HG02970 (cell line): Measurements from ENCODE around the gene ADGRG1.

Experiments used
- ATAC-seq: cut with Tn5 transposase; IDR thresholded peaks from one replicate; pipeline ENCODE4 v1.9.1; 2021; ENCODE audit warnings: mild to moderate bottlenecking, moderate library complexity, moderate number of reproducible peaks; ENCODE audit not compliant: unreplicated experiment, low FRiP score

The ADGRG1 gene

DNA sequence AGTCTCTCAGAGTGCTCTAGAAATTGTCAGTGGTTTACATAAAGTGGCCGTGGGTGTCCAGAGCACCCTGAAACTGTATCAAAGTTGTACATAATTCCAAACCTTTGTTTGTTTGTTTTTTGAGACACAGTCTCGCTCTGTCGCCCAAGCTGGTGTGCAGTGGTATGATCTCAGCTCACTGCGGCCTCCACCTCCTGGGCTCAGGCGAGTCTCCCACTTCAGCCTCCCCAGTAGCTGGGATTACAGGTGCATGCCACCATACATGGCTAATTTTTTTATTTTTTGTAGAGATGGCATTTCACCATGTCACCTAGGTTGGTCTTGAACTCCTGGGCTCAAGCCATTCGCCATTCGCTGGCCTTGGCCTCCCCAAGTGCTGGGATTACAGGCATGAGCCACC lies 24.3 kb upstream of the ADGRG1 start:
- ATAC-seq, result no peak

DNA sequence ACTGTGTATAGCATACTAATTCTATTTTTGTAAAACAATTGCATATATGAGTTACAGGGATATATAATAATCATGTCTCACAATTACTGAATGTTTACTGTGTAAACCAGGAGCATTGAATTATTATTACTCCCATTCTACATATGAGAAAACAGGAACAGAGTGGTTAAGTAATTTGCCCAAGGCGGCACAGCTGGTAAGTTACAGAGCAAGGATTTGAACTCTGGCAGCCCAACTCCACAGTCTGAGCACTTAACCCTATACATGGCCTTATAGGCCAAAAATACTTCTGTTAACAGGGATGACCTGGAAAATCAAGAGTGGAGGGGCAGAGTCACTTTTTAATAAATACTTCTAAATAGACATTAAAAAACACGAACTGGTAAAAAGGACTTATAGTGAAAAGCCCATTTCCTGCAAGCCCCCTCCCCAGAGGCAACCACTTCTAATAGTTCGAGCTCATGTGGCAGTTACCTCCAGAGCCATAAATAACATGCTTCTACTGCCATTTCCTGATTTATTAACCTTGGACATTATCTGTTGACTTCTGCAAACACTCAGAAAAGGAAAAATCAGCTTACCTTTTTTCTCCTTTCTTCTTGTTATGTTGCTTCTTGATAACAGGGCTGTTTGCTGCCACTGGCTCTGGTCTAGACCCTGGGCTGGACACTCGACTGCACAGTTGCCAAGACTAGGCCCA lies 22.1 kb upstream of the ADGRG1 start:
- no peak for ATAC-seq

DNA sequence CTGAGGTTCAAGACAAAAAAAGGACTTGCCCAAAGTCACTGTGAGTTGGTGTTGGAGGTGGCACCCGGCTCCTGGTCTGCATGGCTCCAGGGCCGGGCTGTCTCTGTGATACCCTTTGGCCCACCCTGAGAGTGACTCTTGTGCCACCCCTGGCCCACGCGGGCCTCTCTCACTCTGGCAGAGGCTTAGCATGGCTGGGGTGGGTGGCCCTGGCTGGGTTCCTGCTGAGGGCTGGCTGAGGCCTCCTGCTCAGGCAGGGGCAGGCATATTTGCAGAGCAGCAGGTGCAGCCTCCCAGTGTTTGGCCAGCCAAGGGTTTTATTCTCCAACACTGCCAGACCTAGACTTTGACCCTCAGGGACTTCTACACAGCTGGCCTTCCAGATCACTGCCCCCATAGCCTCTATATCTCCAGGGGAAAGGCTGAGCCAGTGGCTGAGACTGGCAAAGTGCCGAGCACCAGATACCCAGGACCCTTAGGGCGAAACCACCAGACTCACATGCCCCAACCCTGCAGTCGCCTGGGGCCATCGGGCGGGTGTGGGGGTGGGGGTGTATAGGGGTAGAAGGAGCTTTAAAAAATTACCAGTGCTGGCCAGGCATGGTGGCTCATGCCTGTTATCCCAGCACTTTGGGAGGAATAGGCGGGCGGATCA lies 21.5 kb upstream of the ADGRG1 start:
- no peak for ATAC-seq

DNA sequence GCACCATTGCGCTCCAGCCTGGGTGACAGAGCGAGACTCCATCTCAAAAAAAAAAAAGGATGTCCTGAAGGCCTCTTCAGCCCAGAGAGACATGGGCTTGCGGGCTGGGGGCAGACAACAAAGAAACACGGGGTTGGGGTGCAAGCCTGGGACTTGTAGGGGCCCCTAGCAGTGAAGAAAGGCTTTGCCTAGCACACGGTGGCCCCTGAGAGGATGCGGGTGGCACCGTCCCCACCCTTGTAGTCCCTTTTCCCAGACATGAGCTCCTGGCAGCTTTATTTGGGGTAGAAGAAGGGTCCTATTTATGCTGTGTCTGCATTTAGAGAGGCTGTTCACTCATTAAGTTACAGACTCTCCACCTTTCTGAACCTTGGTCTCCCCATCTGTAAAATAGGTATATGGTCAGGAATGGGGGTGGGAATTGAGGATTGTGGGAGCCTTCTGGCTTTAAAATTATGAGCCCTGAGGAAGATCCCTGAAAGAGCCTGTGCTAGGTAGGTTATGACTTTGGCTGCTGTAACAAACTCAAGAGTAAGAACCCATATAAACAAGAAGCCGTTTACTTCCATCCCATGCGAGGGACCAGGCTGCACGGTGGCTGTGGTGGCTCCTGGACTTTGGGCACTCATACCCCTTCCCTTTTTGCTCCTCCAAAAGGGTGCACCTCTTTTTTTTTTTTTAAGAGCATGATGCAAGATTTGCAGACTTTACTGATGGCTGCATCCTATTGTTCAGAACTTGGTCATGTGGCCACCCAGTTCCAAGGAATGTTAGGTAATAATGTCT lies 20.6 kb upstream of the ADGRG1 start:
- ATAC-seq, result no peak

DNA sequence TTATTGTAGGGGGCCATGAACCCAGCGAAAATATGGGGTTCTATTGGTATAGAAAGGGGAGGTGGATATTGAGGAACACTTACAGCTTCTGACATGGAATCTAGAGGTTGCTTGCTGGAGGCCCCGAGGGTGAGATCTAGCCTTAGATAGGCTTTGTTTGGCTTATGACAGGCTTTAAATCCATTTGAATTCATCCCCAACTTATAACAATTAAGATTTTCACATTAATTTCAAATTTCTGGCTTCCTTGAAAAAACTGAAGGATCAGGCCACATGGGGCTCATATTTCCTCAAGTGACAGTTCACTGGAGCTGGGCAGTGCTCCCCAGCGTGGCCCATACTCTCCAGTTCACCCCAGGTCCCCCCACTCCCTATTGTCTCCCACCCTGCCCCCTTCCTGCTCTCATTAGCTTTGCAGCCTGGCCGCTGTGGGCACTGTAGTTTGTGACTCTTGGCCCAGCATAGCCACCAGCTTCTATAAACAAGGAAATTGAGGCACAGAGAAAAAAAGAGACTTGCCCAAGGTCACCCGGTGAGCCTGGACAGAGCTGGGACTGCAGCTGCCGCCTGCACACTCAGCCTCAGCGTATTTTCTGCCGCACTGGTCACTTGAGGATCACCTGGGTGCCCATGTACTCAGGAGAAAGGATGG lies 19.8 kb upstream of the ADGRG1 start:
- ATAC-seq, result no peak

DNA sequence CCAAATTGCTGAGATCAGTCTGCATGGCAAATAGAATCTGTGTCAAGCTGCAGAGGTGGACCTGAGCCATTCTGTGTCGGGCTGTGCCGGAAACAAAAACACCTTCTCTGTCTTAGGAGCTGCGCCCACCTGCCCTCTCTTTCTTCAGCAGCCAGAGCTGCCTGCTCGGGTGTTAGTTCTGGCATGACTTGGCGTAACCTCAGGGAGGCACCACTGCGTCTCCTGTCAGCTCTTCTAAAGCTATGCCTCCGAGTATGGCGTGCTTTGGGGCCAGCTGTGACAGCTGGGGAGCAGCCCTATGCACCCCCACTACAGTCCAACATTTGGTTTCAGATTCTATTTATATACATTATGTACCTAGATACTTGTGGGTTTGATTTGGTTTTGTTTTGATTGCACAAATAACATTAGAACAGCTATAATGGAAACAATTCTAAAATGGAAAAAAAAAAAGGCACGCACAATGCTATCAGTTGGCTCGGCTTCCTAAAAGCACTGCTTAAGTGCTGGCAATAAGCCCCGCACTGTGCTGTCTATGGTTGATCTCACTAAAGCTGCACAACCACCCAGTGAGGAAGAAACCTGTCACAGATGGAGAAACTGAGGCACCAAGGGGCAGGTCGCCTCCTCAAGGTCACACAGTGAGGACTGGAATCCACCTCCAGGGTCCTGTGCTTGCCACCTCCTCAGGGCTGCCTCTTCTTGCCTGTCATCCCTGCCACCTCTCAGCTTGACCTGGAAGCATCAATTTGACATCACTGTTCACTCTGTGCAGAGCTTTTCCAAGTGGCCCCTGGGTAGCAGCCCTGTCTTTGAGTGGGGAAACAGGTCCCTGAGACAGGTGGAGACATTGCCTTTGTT lies 18.7 kb upstream of the ADGRG1 start:
- peak; percentile 78 for ATAC-seq

DNA sequence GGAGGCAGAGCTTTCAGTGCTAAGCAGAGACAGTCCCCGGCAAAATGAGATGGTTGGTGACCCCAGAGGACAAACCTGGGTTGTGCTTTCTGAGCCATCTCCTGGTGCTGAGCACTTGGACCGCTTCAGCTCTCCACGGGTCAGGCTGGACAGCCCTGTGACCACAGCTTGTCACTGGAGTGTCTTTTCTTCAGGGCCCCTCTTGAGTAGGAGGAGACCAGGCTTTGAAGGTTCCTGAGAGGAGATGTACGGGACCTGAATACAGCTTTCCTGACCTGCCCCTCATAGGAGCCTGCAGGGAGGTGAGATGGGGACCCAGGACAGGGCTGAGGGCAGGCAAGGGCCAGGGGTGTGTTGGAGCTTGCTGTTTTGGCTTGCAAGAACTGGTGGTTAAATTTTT lies 17.8 kb upstream of the ADGRG1 start:
- ATAC-seq, result no peak

DNA sequence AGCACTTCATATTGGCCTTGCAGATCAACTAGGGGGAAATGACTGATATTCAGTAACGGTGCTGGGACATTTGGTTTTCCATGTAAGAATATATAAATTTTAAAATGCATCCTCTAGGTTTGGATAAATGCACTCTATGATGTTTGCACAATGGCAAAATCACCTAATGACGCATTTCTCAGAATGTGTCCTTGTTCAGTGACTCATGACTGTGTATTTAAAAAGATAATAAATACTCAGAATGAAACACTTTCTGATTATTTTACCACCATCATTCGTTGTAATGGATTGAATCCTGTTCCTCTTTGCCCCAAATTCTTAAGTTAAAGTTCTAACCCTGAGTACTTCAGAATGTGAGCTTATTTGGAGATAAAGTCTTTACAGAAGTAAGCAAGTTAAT lies 17.2 kb upstream of the ADGRG1 start:
- ATAC-seq, result no peak

DNA sequence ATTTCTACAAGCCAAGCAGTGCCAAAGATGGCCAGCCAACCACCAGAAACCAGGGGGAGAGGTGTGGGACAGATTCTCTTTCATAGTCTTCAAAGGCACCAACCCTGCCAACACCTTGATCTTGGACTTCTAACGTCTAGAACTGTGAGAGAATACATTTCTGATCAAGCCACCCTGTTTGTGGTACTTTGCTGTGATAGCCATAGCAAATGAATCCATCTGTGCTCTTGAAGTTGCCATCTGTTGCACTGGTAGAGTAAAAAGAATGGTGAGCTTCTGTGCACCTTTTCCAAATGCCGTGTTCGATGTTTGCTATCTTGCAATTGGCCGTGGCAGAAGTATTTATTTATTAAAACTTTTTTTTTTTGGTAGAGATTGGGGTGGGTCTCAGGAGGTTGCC lies 16.7 kb upstream of the ADGRG1 start:
- ATAC-seq, result no peak

DNA sequence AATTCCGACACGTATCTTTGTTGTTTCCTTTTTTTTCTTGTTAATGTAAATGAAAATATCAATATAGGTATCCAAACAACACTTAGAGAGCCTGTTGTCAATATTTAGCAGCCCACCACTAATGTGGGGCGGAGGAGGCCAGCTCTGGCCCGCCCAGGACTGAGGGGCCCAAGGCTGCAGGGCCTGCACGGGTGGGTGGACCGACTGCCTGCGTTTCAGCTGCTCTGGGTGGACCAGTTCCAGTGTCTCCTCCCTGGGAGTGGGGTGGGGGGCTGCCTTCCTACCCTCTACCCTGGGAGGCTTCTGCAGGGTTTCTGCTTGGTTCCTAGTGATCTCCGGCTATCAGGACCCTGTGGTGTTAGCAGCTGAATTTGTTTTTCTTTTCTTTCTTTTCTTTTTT lies 15.9 kb upstream of the ADGRG1 start:
- no peak for ATAC-seq

DNA sequence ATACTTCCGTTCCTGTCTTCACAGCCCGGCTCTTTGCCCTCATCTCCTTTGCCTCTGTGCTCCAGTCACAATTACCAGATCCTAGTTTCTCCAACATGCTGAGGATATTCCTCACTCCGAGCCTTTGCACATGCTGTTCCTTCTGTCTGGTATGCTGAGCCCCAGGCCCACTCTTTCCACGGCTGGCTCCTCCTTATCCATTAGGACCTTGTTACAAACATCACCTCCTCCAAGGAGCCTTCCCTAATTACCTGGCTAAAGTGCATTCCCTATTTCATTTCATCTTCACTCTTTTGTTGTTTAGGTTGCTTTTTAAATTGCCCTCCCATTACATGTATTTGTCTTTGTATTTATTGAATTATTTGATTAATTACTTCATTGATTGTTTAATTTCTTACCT lies 14.9 kb upstream of the ADGRG1 start:
- no peak for ATAC-seq

DNA sequence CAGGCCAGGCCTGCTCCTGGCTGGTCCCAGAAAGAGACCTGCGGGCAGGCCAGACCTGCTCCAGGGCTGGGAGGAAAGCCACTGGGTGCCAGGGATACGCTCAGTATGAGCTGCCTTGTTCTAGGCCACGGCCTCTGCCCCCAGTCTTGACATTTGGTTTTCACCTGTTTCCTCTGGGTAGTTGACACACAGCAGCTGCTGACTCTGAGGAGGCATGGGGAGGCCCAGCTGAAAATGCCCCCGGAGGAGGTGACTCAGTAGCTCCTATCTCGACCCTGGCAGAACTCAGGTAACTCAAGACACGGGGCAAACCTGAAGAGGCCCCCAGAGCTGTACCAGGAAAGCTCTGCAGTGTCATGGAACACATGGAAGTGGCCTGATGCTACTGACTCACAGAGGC lies 13.9 kb upstream of the ADGRG1 start:
- ATAC-seq, result no peak

DNA sequence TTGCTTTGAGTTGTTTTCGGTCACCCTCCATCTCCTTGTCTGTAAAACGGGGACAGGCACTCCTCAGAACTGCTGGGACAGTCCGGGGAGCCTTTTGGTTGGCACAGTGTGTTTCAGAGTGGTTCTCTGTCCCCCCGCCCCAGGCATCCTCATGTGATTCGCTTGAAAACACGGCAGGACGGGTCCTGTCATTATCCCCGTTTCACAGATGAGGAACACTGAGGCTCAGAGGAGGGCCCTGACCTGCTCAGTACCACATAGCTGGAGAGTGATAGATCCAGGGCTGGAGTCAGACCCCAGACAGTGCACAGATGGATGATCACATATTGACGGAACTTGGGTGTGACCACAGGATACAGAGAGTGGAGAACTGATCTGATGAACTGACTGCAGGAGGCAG lies 13.5 kb upstream of the ADGRG1 start:
- ATAC-seq, result no peak

DNA sequence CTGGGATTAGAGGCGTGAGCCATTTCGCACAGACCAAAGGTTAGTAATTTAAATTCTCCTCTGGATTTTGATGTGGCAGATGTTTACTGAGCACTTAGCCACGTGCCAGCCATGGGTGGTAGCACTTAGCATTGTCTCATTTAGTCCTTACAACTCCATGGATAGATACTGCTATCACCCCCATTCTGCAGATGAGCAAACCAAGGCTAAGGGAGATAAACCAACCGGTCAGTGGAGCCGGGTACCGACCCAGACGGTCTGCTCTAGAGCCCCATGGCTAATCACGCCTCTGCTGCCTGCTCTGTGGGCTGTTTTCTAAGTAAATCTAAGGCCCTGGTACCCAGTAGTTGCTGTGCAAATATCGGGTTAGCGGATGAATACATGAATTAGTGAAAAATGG lies 12.6 kb upstream of the ADGRG1 start:
- no peak for ATAC-seq

DNA sequence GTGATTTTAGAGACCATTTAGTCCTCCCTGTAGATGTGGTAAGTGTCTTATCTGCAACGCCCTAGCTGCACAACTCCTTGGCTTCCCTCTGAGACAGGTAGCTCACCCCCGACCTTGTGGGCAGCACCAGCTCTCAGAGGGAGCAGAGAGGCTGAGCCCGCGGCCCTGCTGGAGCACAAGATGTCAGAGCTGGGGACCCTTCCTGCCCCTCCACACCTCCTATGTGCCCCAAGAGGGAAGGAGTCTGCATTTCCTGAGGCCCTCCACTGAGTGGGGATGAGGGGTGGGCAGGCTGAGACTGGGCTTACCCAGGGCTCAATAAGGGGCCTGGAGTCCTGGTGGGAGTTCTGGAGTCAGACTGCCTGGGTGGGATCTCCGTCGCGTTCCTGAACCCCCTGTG lies 12.2 kb upstream of the ADGRG1 start:
- no peak for ATAC-seq

DNA sequence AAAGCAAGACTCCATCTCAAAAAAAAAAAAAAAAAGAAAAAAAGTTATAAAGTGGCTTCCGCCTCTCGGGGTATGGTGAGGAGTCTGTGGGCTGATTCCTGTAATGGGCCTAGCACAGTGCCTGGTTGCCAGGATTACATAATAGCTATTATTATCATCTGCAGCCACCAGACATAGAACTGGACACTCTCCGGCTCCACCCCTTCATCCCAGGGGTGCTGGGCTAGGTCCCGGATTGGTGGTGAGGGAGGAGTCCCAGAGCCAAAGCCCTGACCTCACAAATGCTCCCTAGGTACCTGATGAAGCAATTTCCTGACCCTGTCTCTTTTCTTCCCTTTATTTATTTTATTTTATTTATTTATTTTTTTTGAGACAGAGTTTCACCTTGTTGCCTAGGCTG lies 11.6 kb upstream of the ADGRG1 start:
- ATAC-seq, result no peak

DNA sequence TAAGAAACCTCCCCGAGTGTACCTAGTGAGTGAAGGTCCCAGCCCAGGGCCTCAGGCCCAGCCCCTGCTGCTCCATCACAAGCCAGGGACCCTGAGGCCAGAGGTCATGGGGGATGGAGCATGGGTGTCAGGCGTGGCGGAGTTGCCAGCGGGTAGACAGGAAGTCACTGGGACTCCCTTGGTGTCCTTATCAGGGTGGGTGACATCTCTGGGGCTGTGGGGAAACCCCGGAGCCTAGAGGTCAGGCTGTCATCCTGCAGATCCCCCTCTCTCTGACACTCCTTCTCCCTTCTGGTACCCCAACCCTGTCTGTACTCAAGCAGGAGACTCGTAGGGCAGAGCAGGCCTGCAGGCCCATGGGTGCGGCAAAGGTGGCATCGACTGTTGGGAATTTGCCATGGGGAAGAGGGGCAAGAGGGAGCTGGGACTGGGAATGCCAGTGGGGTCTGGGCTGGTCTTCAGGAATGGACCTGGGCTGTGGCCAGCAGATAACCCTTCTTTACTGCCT lies 10.8 kb upstream of the ADGRG1 start:
- ATAC-seq, result no peak

DNA sequence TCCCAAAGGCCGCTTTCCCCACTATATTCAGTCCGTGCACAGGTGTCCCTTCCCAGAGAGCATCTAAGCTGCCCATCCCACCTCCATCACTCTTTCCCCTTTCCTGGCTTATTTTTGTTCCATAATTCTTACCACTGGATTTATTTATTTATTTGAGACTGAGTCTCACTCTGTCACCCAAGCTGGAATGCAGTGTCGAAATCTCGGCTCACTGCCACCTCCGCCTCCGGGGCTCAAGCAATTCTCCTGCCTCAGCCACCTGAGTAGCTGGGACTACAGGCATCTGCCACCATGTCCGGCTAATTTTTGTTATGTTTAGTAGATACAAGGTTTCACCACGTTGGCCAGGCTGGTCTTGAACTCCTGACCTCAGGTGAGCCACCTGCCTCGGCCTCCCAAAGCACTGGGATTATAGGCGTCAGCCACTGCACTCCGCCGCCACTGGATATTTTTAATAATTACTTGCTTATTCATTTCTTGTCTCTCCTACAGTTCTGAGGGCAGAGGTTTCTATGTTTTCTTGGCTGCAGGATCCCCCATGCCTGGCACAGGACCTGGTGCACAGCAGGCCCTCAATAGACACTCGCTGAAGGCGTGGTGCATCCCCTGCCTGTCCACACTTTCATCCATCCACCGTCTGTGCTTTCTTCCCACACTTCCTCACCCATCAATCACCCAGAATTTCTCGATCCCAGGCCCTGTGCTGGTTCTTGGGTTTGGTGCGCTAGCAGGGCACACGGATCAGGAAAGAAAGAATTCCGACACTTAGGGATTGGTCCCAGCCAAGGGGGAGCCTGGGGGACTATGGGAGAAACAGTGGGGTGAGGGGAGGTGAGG lies 9.9 kb upstream of the ADGRG1 start:
- no peak for ATAC-seq

DNA sequence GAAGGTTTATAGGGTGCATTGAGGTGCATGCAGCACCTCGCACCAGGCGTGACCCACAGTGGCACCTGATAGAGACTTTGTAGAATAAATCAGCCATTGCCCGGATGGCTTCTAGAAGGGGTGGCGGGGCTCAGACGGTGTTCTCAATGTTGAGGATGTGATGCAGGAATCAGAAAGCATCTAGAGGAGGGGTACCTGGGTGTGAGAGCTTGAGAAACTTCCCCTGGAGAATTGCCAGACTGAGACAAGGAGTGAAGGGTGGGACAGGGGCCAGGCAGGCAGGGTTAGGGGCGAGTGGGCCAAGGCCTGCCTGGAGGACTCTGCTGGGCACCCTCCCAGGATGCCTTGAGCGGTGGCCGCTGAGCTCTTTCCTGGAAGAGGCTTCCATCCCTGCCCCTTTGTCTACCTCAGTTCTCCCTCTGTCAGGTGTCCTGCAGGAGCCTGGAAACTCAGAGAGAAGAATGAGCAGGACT lies 9.3 kb upstream of the ADGRG1 start:
- no peak for ATAC-seq
